Keratinocyte (primary cell): ENCODE results near the gene GASK1A. TPM values are rescaled to one million over a fixed set of nuclear protein-coding genes. Genes with fewer than 3 reads are reported as not detected.

Experiments
- DNase-seq: peaks from one replicate; pipeline ENCODE4 v3.0.0-alpha.2; 2011; ENCODE audit warnings: low read depth, missing footprints, low spot score
- FAIRE-seq: peaks from 2 replicates; lab custom pipeline; 2011; peaks lifted over from hg19 to GRCh38; lab: Jason Lieb, UNC
- H2AFZ ChIP-seq: 2 replicates; pipeline ENCODE4 v1.6.0; 2012; ENCODE audit warnings: low read length, control low read depth, inconsistent platforms; ENCODE audit not compliant: control insufficient read depth
- H3K27ac ChIP-seq: 2 replicates; pipeline ENCODE4 v1.5.1; 2011; ENCODE audit warnings: low read length; ENCODE audit not compliant: control insufficient read depth, insufficient read depth
- H3K27me3 ChIP-seq: 3 replicates; pipeline ENCODE4 v1.6.0; 2011; ENCODE audit warnings: low read length; ENCODE audit not compliant: control insufficient read depth, insufficient read depth; ENCODE audit errors: extremely low read depth
- H3K36me3 ChIP-seq, 2 experiments: 2 replicates in 1 of 2; 3 replicates in 1 of 2; pipeline ENCODE4 v1.5.1; 2011; ENCODE audit warnings: low read length in 2 of 2, mild to moderate bottlenecking in 1 of 2; ENCODE audit not compliant: control insufficient read depth in 2 of 2, insufficient read depth in 2 of 2; ENCODE audit errors: extremely low read depth in 1 of 2
- H3K4me1 ChIP-seq: 3 replicates; pipeline ENCODE4 v1.5.1; 2011; ENCODE audit warnings: low read length; ENCODE audit not compliant: control insufficient read depth, insufficient read depth; ENCODE audit errors: extremely low read depth
- H3K4me2 ChIP-seq: 3 replicates; pipeline ENCODE4 v1.6.0; 2011; ENCODE audit warnings: low read depth, low read length; ENCODE audit not compliant: control insufficient read depth, insufficient read depth; ENCODE audit errors: extremely low read depth
- H3K4me3 ChIP-seq, 3 experiments: fragments of 200-600 bp in 1 of 3; sonication (generic) in 1 of 3; 2 replicates in 2 of 3; 3 replicates in 1 of 3; pipeline ENCODE4 v1.5.1; 2011 to 2016; ENCODE audit warnings: low read length in 3 of 3, mild to moderate bottlenecking in 3 of 3, control low read depth in 2 of 3, inconsistent platforms in 1 of 3, low read depth in 1 of 3, mixed read lengths in 1 of 3, mixed run types in 1 of 3, moderate library complexity in 1 of 3; ENCODE audit not compliant: control insufficient read depth in 2 of 3, insufficient read depth in 2 of 3; ENCODE audit errors: extremely low read depth in 1 of 3
- H3K79me2 ChIP-seq: 2 replicates; pipeline ENCODE4 v1.6.0; 2012; ENCODE audit warnings: low read length; ENCODE audit not compliant: control insufficient read depth, insufficient read depth
- H3K9ac ChIP-seq: 3 replicates; pipeline ENCODE4 v1.6.0; 2011; ENCODE audit warnings: low read length; ENCODE audit not compliant: control insufficient read depth, insufficient read depth; ENCODE audit errors: extremely low read depth
- H3K9me1 ChIP-seq: 3 replicates; pipeline ENCODE4 v1.6.0; 2011; ENCODE audit warnings: low read length; ENCODE audit not compliant: control insufficient read depth, insufficient read depth; ENCODE audit errors: extremely low read depth
- H3K9me3 ChIP-seq: 2 replicates; pipeline ENCODE4 v1.5.1; 2012; ENCODE audit warnings: low read depth, low read length; ENCODE audit not compliant: control insufficient read depth
- H4K20me1 ChIP-seq: 3 replicates; pipeline ENCODE4 v1.6.0; 2011; ENCODE audit warnings: low read length; ENCODE audit not compliant: control insufficient read depth, insufficient read depth; ENCODE audit errors: extremely low read depth
- CTCF ChIP-seq, 3 experiments: IDR thresholded peaks in 1 of 3; conservative IDR thresholded peaks in 1 of 3; optimal IDR thresholded peaks in 1 of 3; 2 replicates in 2 of 3; 3 replicates in 1 of 3; pipeline versions ENCODE3 to v1.5.1; 2011; ENCODE audit warnings: low read length in 3 of 3, mild to moderate bottlenecking in 3 of 3, moderate library complexity in 2 of 3, control low read depth in 1 of 3, inconsistent platforms in 1 of 3; ENCODE audit not compliant: insufficient read depth in 2 of 3; ENCODE audit errors: extremely low read depth in 1 of 3
- EZH2 ChIP-seq: IDR thresholded peaks from one replicate; pipeline ENCODE4 v1.6.1; 2012; ENCODE audit warnings: inconsistent platforms, mild to moderate bottlenecking, low read length, moderate library complexity
- dilution Hi-C: fragments of 300-500 bp; cut with MboI; formaldehyde crosslinking; loops from one replicate; pipeline ENCODE4 v1.7.0; 2020; ENCODE audit warnings: low sequenced_read_pairs; ENCODE audit not compliant: extremely low pct_ligation_motif_present
- polyA plus RNA-seq, 5 experiments: library from polyadenylated mRNA; depleted of rRNA in 3 of 5; stranded (reverse) in 3 of 5; stranded (forward) in 1 of 5; unstranded in 1 of 5; fragments of >200 nt; gene quantifications; 1 replicate in 1 of 5; 2 replicates in 3 of 5; 3 replicates in 1 of 5; pipeline versions ENCODE4 v1.2.1 to v1.2.3, GENCODE V29; 2011 to 2012; ENCODE audit warnings: missing spikeins in 2 of 5, low read depth in 1 of 5, low replicate concordance in 1 of 5

Gene GASK1A
- polyA plus RNA-seq, 1 donor (not counting 4 experiments of a cell fraction or from before 2014, with no cell fraction given) = 0.30 TPM

GRCh38 chr3:43015572-43015971 lies 36.5 kb downstream of the GASK1A start:
- H3K9me1 ChIP-seq = no peaks in the 10 kb centered on the region
- dilution Hi-C loops = no loop called here
- TF ChIP-seq CTCF (optimal IDR thresholded peaks at IDR 0.05 in 1 of 3, IDR thresholded peaks at IDR 0.05 in 1 of 3, conservative IDR thresholded peaks at IDR 0.05 in 1 of 3; ENCODE audit: extremely low read depth in 1 of 3, insufficient read depth in 2 of 3, low read length in 3 of 3) (no peak), EZH2 (no peak)
- FAIRE-seq (no peak), DNase-seq (no peak)
- H2AFZ ChIP-seq = no peak overlapping the region
- no peaks in the 10 kb centered on the region for H3K27me3 ChIP-seq
- no peaks in the 10 kb centered on the region for H3K79me2 ChIP-seq
- H3K36me3 ChIP-seq = no peaks in the 10 kb centered on the region
- H3K9me3 ChIP-seq = peaks cover 25% of the 10 kb centered on the region
- H3K4me2 ChIP-seq = no peak overlapping the region
- H3K4me1 ChIP-seq = no peaks in the 10 kb centered on the region
- no peak overlapping the region for H3K9ac ChIP-seq
- H3K4me3 ChIP-seq = no peak overlapping the region
- H4K20me1 ChIP-seq = no peaks in the 10 kb centered on the region
- no peak overlapping the region for H3K27ac ChIP-seq

GRCh38 chr3:43015991-43016865 lies 37.1 kb downstream of the GASK1A start:
- peaks cover 25% of the 10 kb centered on the region for H3K9me3 ChIP-seq
- H3K4me3 ChIP-seq = no peak overlapping the region
- no peak overlapping the region for H2AFZ ChIP-seq
- no peaks in the 10 kb centered on the region for H3K79me2 ChIP-seq
- H3K36me3 ChIP-seq = no peaks in the 10 kb centered on the region
- H3K9ac ChIP-seq = no peak overlapping the region
- FAIRE-seq = no peak
- H3K9me1 ChIP-seq = no peaks in the 10 kb centered on the region
- H3K27ac ChIP-seq = no peak overlapping the region
- dilution Hi-C loops = no loop called here
- H3K4me2 ChIP-seq = no peak overlapping the region
- TF ChIP-seq CTCF (optimal IDR thresholded peaks at IDR 0.05 in 1 of 3, IDR thresholded peaks at IDR 0.05 in 1 of 3, conservative IDR thresholded peaks at IDR 0.05 in 1 of 3; ENCODE audit: extremely low read depth in 1 of 3, insufficient read depth in 2 of 3, low read length in 3 of 3) (no peak), EZH2 (no peak)
- no peak for DNase-seq
- peaks cover 3% of the 10 kb centered on the region for H3K27me3 ChIP-seq
- H3K4me1 ChIP-seq = no peaks in the 10 kb centered on the region
- H4K20me1 ChIP-seq = no peaks in the 10 kb centered on the region
